Smooth muscle cell (in vitro differentiated cells): Measurements from ENCODE around the gene IQSEC1. TPM values are rescaled to one million over a fixed set of nuclear protein-coding genes. Genes with fewer than 3 reads are reported as not detected.

Experiments used
- DNase-seq: peaks from one replicate; lab custom pipeline; 2025; ENCODE audit not compliant: unreplicated experiment; lab: John Stamatoyannopoulos, UW
- H2AFZ ChIP-seq: fragments of 200-600 bp; sonication (generic); 2 replicates; pipeline ENCODE4 v1.6.0; 2016; ENCODE audit warnings: antibody characterized with exemption, low read depth, mild to moderate bottlenecking
- H3F3A ChIP-seq: fragments of 200-600 bp; sonication (generic); 2 replicates; pipeline ENCODE4 v1.6.0; 2017; ENCODE audit warnings: antibody characterized with exemption, low read depth
- H3K27ac ChIP-seq: fragments of 200-600 bp; sonication (generic); 2 replicates; pipeline ENCODE4 v1.5.1; 2016; ENCODE audit warnings: low read depth, mild to moderate bottlenecking
- H3K27me3 ChIP-seq: fragments of 200-600 bp; sonication (generic); 2 replicates; pipeline ENCODE4 v1.6.1; 2016; ENCODE audit warnings: low read depth, mild to moderate bottlenecking
- H3K36me3 ChIP-seq: fragments of 200-600 bp; sonication (generic); 2 replicates; pipeline ENCODE4 v1.5.1; 2016; ENCODE audit warnings: low read depth
- H3K4me1 ChIP-seq: fragments of 200-600 bp; sonication (generic); 2 replicates; pipeline ENCODE4 v1.5.1; 2016; ENCODE audit warnings: low read depth
- H3K4me2 ChIP-seq: fragments of 200-600 bp; sonication (generic); 2 replicates; pipeline ENCODE4 v1.6.0; 2016; ENCODE audit warnings: mild to moderate bottlenecking
- H3K4me3 ChIP-seq: fragments of 200-600 bp; sonication (generic); 2 replicates; pipeline ENCODE4 v1.5.1; 2016; ENCODE audit warnings: mild to moderate bottlenecking
- H3K79me2 ChIP-seq: fragments of 200-600 bp; sonication (generic); 2 replicates; pipeline ENCODE4 v1.6.0; 2016; ENCODE audit warnings: low read depth, mild to moderate bottlenecking
- H3K9ac ChIP-seq: fragments of 200-600 bp; sonication (generic); 2 replicates; pipeline ENCODE4 v1.6.0; 2016; ENCODE audit warnings: low read depth
- H3K9me3 ChIP-seq: fragments of 200-600 bp; sonication (generic); replicated peaks from 2 replicates; pipeline ENCODE4 v1.5.1; 2016; ENCODE audit warnings: low read depth
- H4K20me1 ChIP-seq: fragments of 200-600 bp; sonication (generic); 2 replicates; pipeline ENCODE4 v1.6.0; 2016; ENCODE audit warnings: low read depth
- WGBS: methylation state at CpG from one replicate; pipeline ENCODE4 v1.1.7; 2016; ENCODE audit warnings: low lambda C conversion rate; 5-methylcytosine and 5-hydroxymethylcytosine counted together
- polyA plus RNA-seq: library from polyadenylated mRNA; unstranded; fragments of >200 nt; fragmentation: Nextera tagmentation; extraction: Ambion mirVana; gene quantifications from 2 replicates; pipeline ENCODE4 v1.2.1, GENCODE V29; 2016
- total RNA-seq: library from RNA; depleted of rRNA; stranded (reverse); fragments of >200 nt; gene quantifications from 2 replicates; pipeline ENCODE4 v1.2.3, GENCODE V29; 2014
- TF ChIP-seq, protein P1 (sequence below): fragments of 200-600 bp; sonication (generic); IDR thresholded peaks from 2 replicates; pipeline ENCODE4 v1.5.1; 2017; ENCODE audit warnings: borderline replicate concordance, mild to moderate bottlenecking, antibody characterized with exemption; ENCODE audit not compliant: insufficient read depth, poor library complexity, severe bottlenecking

The IQSEC1 gene
- total and polyA plus RNA-seq, 2 experiments from 2014 or later = 18.9 to 19.8 TPM

GRCh38 chr3:12957824-12958792, 115.1 kb downstream of the IQSEC1 start:
- no peak overlapping the region for H3K4me3 ChIP-seq
- DNase-seq = no peak
- peaks cover 100% of the 10 kb centered on the region for H4K20me1 ChIP-seq
- H3K4me1 ChIP-seq = peaks cover 8% of the 10 kb centered on the region
- H3F3A ChIP-seq = no peaks in the 10 kb centered on the region
- H3K27ac ChIP-seq = no peak overlapping the region
- TF ChIP-seq, protein P1, sequence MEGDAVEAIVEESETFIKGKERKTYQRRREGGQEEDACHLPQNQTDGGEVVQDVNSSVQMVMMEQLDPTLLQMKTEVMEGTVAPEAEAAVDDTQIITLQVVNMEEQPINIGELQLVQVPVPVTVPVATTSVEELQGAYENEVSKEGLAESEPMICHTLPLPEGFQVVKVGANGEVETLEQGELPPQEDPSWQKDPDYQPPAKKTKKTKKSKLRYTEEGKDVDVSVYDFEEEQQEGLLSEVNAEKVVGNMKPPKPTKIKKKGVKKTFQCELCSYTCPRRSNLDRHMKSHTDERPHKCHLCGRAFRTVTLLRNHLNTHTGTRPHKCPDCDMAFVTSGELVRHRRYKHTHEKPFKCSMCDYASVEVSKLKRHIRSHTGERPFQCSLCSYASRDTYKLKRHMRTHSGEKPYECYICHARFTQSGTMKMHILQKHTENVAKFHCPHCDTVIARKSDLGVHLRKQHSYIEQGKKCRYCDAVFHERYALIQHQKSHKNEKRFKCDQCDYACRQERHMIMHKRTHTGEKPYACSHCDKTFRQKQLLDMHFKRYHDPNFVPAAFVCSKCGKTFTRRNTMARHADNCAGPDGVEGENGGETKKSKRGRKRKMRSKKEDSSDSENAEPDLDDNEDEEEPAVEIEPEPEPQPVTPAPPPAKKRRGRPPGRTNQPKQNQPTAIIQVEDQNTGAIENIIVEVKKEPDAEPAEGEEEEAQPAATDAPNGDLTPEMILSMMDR = no peak
- no peaks in the 10 kb centered on the region for H3K27me3 ChIP-seq
- 96% methylated on average over 13 of the region's 13 CpGs for WGBS
- H3K4me2 ChIP-seq = no peak overlapping the region
- H2AFZ ChIP-seq = no peak overlapping the region
- no peaks in the 10 kb centered on the region for H3K9me3 ChIP-seq
- no peaks in the 10 kb centered on the region for H3K36me3 ChIP-seq
- H3K9ac ChIP-seq = no peak overlapping the region
- peaks cover 69% of the 10 kb centered on the region for H3K79me2 ChIP-seq

GRCh38 chr3:12957339-12957738, 115.9 kb downstream of the IQSEC1 start:
- peaks cover 8% of the 10 kb centered on the region for H3K4me1 ChIP-seq
- no peak overlapping the region for H3K4me3 ChIP-seq
- no peak overlapping the region for H3K27ac ChIP-seq
- no peaks in the 10 kb centered on the region for H3K27me3 ChIP-seq
- WGBS = 81% methylated on average over 7 of the region's 8 CpGs
- TF ChIP-seq, protein P1 = no peak
- H3K36me3 ChIP-seq = no peaks in the 10 kb centered on the region
- H2AFZ ChIP-seq = no peak overlapping the region
- H3F3A ChIP-seq = no peaks in the 10 kb centered on the region
- H3K79me2 ChIP-seq = peaks cover 69% of the 10 kb centered on the region
- no peak overlapping the region for H3K9ac ChIP-seq
- no peak overlapping the region for H3K4me2 ChIP-seq
- no peak for DNase-seq
- H3K9me3 ChIP-seq = no peaks in the 10 kb centered on the region
- H4K20me1 ChIP-seq = peaks cover 100% of the 10 kb centered on the region

GRCh38 chr3:12956316-12956660, 116.9 kb downstream of the IQSEC1 start:
- Histone ChIP-seq H3K9me3 (no peaks in the 10 kb centered on the region), H3K36me3 (no peaks in the 10 kb centered on the region), H4K20me1 (peaks cover 100% of the 10 kb centered on the region), H3F3A (no peaks in the 10 kb centered on the region), H3K27me3 (no peaks in the 10 kb centered on the region), H3K79me2 (peaks cover 73% of the 10 kb centered on the region), H3K4me2 (no peak overlapping the region), H3K4me3 (no peak overlapping the region), H3K4me1 (peaks cover 8% of the 10 kb centered on the region), H3K27ac (no peak overlapping the region), H2AFZ (no peak overlapping the region), H3K9ac (no peak overlapping the region)
- no peak for DNase-seq
- WGBS = 53% methylated on average over 5 of the region's 5 CpGs
- TF ChIP-seq, protein P1 = no peak
